T-cell (primary cell): ENCODE measurements around the gene TMED9. TPM values are rescaled to one million over a fixed set of nuclear protein-coding genes. Genes with fewer than 3 reads are reported as not detected.
A peak's percentile ranks its signal among the peaks of the same experiment; 100 is the strongest.

Source experiments
- ATAC-seq, 4 experiments: fragments of 200-7000 bp in 3 of 4; fragments of 150-1000 bp in 1 of 4; cut with Tn5 transposase; replicated peaks in 1 of 4; 1 replicate in 3 of 4; 2 replicates in 1 of 4; pipeline ENCODE4 v1.10.0; 2021; ENCODE audit warnings: moderate library complexity in 3 of 4, mild to moderate bottlenecking in 2 of 4, moderate number of reproducible peaks in 1 of 4
- CTCF ChIA-PET, 2 donors: fragments of 300-600 bp; sonication (Branson Sonifier 250); formaldehyde crosslinking; loops; one replicate each; lab custom pipeline; 2022; ENCODE audit warnings: antibody characterized with exemption in 2 of 2; lab: Charles Lee
- POLR2A ChIA-PET, 2 donors: fragments of 300-600 bp; sonication (Branson Sonifier 250); formaldehyde crosslinking; loops; one replicate each; lab custom pipeline; 2022; ENCODE audit warnings: antibody characterized with exemption in 2 of 2; lab: Charles Lee
- DNase-seq, 35 experiments: peaks; one replicate each; pipeline versions ENCODE4 v3.0.0 to v3.0.0-alpha.2; 2013 to 2023
- H3K27ac ChIP-seq: one replicate; pipeline ENCODE4 v1.5.1; 2013; ENCODE audit warnings: low read length
- H3K27me3 ChIP-seq, 2 experiments: replicated peaks in 1 of 2; 1 replicate in 1 of 2; 2 replicates in 1 of 2; pipeline versions ENCODE4 v1.6.1 to v1.7.0; 2013; ENCODE audit warnings: low read length in 1 of 2, mixed read lengths in 1 of 2; ENCODE audit not compliant: control insufficient read depth in 2 of 2, insufficient read depth in 2 of 2; ENCODE audit errors: extremely low read depth in 1 of 2
- H3K36me3 ChIP-seq, 2 donors: 1 replicate in 1 of 2; 2 replicates in 1 of 2; pipeline versions ENCODE4 v1.6.1 to v1.7.0; 2013; ENCODE audit warnings: low read length in 1 of 2; ENCODE audit not compliant: control insufficient read depth in 2 of 2, insufficient read depth in 1 of 2; ENCODE audit errors: extremely low read depth in 1 of 2
- H3K4me1 ChIP-seq, 2 experiments: 1 replicate in 1 of 2; 2 replicates in 1 of 2; pipeline versions ENCODE4 v1.6.1 to v1.7.0; 2013; ENCODE audit warnings: low read length in 2 of 2, mixed read lengths in 1 of 2; ENCODE audit not compliant: insufficient read depth in 2 of 2, control insufficient read depth in 1 of 2; ENCODE audit errors: extremely low read depth in 1 of 2
- H3K4me3 ChIP-seq, 2 donors: 1 replicate in 1 of 2; 2 replicates in 1 of 2; pipeline versions ENCODE4 v1.5.1 to v1.7.0; 2013; ENCODE audit warnings: mild to moderate bottlenecking in 2 of 2, low read length in 1 of 2, moderate library complexity in 1 of 2; ENCODE audit not compliant: control insufficient read depth in 1 of 2; ENCODE audit errors: extremely low read depth in 1 of 2
- H3K9me3 ChIP-seq: 2 replicates; pipeline ENCODE4 v1.7.0; 2013
- H3K27ac Mint-ChIP-seq, 2 donors: one replicate each; pipeline ENCODE4 v1.8.0; 2020 to 2021; ENCODE audit warnings: mild to moderate bottlenecking in 2 of 2, mixed read lengths in 2 of 2
- H3K27me3 Mint-ChIP-seq, 2 donors: one replicate each; pipeline ENCODE4 v1.8.0; 2021 to 2022; ENCODE audit warnings: mixed read lengths in 2 of 2
- H3K36me3 Mint-ChIP-seq: one replicate; pipeline ENCODE4 v1.8.0; 2021; ENCODE audit warnings: mixed read lengths
- H3K4me1 Mint-ChIP-seq, 3 donors: one replicate each; pipeline ENCODE4 v1.8.0; 2020 to 2022; ENCODE audit warnings: mixed read lengths in 3 of 3, mild to moderate bottlenecking in 1 of 3
- H3K4me3 Mint-ChIP-seq, 3 donors: one replicate each; pipeline ENCODE4 v1.8.0; 2020 to 2022; ENCODE audit warnings: mild to moderate bottlenecking in 3 of 3, mixed read lengths in 3 of 3, moderate library complexity in 3 of 3
- H3K9me3 Mint-ChIP-seq, 3 donors: one replicate each; pipeline ENCODE4 v1.8.0; 2020 to 2022; ENCODE audit warnings: mixed read lengths in 3 of 3
- WGBS: methylation state at CpG from one replicate; pipeline ENCODE4 v1.1.5; 2013; ENCODE audit warnings: missing lambda C conversion rate; ENCODE audit not compliant: insufficient coverage; 5-methylcytosine and 5-hydroxymethylcytosine counted together
- total RNA-seq, 35 experiments: library from RNA in 6 of 35; stranded (reverse) in 6 of 35; fragments of 120-200 nt in 1 of 35; gene quantifications; one replicate each; pipeline versions ENCODE4 v1.2.1 to v1.2.4 and lab custom pipeline; 2013 to 2026

The TMED9 gene
- total RNA-seq, 5 donors from 2014 or later (not counting 1 experiment from before 2014, with no cell fraction given) = 51.2 to 96.1 (median 84.8) TPM

DNA sequence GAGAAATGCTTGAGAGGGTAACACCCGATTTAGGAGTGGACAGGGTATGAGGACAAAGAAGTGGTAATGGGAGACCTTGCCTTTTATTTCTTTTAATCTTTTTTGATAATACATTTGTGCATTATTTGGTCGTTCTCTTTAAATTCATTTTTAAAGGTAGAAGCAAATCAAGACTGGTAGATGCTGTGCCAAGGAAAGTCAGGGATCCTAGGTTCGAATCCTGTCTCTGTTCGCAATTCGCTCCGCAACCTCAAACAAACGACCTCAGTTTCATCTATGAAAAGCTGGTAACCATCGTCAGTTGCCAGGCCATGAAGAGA lies 353 bp upstream of the TMED9 start:
- no peaks in the 10 kb centered on the region for H3K9me3 Mint-ChIP-seq
- peak overlapping the region; percentile 73 to 98 for H3K27ac Mint-ChIP-seq
- Histone ChIP-seq H3K4me3 (peak overlapping the region; percentile 82 to 93), H3K27ac (peak overlapping the region; percentile 46), H3K27me3 (peaks cover 2 to 8% of the 10 kb centered on the region in 2 experiments), H3K9me3 (no peaks in the 10 kb centered on the region), H3K4me1 (peaks cover 0 to 25% of the 10 kb centered on the region in 2 experiments), H3K36me3 (peaks cover 0 to 34% of the 10 kb centered on the region in 2 donors)
- DNase-seq = no peak
- H3K4me1 Mint-ChIP-seq = peaks cover 24 to 28% (median 26%) of the 10 kb centered on the region in 3 donors
- ChIA-PET CTCF (interaction anchor here in 1 of 2 donors (0.7 kb wide), 1 partner anchor 11 kb away, joined by 3 read pairs; no protein-coding TSS in a partner anchor), POLR2A (interaction anchor here in 1 of 2 donors (0.9 kb wide), 1 partner anchor 1045 kb away, joined by 3 read pairs; no protein-coding TSS in a partner anchor)
- WGBS = 28% methylated on average over 5 of the region's 8 CpGs
- no peak for ATAC-seq
- peak overlapping the region; percentile 93 to 99 (median 97) for H3K4me3 Mint-ChIP-seq
- peaks cover 11 to 16% of the 10 kb centered on the region in 2 donors for H3K27me3 Mint-ChIP-seq
- H3K36me3 Mint-ChIP-seq = peaks cover 23% of the 10 kb centered on the region

- ATAC-seq = no peak
- 84% methylated on average over 10 of the region's 13 CpGs for whole genome bisulfite sequencing
- peak overlapping the region; percentile 56 for H3K27ac ChIP-seq
- Mint-ChIP-seq H3K4me3 (peak overlapping the region; percentile 93 to 99 (median 97)), H3K27ac (peak overlapping the region in 1 of 2 donors; percentile 98), H3K4me1 (peaks cover 24 to 28% (median 28%) of the 10 kb centered on the region in 3 donors), H3K27me3 (peaks cover 11 to 16% of the 10 kb centered on the region in 2 donors), H3K9me3 (no peaks in the 10 kb centered on the region), H3K36me3 (peaks cover 23% of the 10 kb centered on the region)
- H3K4me1 ChIP-seq = peaks cover 0 to 25% of the 10 kb centered on the region in 2 experiments
- no peaks in the 10 kb centered on the region for H3K9me3 ChIP-seq
- ChIA-PET POLR2A (interaction anchor here (0.6 to 1.0 kb wide), 3 partner anchors 8 to 289 kb away, joined by 3 to 4 read pairs (median 3); partner anchors contain the start of genes PRELID1 (in 1 of the 2) and RAB24 (in 1 of the 2)), CTCF (interaction anchor here in 1 of 2 donors (0.7 to 0.9 kb wide), 2 partner anchors 17 to 204 kb away, joined by 3 read pairs; no protein-coding TSS in a partner anchor)
- peaks cover 2 to 8% of the 10 kb centered on the region in 2 experiments for H3K27me3 ChIP-seq
- H3K4me3 ChIP-seq = peak overlapping the region; percentile 82 to 93
- peaks cover 0 to 36% of the 10 kb centered on the region in 2 donors for H3K36me3 ChIP-seq
- no peak for DNase-seq
These were observed 902 bp downstream of the TMED9 start for GRCh38 chr5:177592905-177593304.

- H3K4me1 Mint-ChIP-seq = peaks cover 26 to 31% (median 30%) of the 10 kb centered on the region in 3 donors
- Histone ChIP-seq H3K4me3 (no peak overlapping the region), H3K4me1 (peaks cover 0 to 25% of the 10 kb centered on the region in 2 experiments), H3K27ac (no peak overlapping the region), H3K27me3 (peaks cover 0 to 8% of the 10 kb centered on the region in 2 experiments), H3K9me3 (no peaks in the 10 kb centered on the region), H3K36me3 (peaks cover 0 to 36% of the 10 kb centered on the region in 2 donors)
- H3K36me3 Mint-ChIP-seq = peaks cover 23% of the 10 kb centered on the region
- peaks cover 11 to 13% of the 10 kb centered on the region in 2 donors for H3K27me3 Mint-ChIP-seq
- POLR2A ChIA-PET = interaction anchor here in 1 of 2 donors (1.0 kb wide), 1 partner anchor 290 kb away, joined by 4 read pairs; the partner anchor contains the start of genes PRELID1 and RAB24
- no peaks in the 10 kb centered on the region for H3K9me3 Mint-ChIP-seq
- H3K27ac Mint-ChIP-seq = peak overlapping the region in 1 of 2 donors; percentile 45
- no peak for ATAC-seq
- 100% methylated on average over 1 of the region's 3 CpGs for WGBS
- DNase-seq = no peak
- CTCF ChIA-PET = interaction anchor here in 1 of 2 donors (0.7 to 0.9 kb wide), 2 partner anchors 18 to 204 kb away, joined by 3 read pairs; no protein-coding TSS in a partner anchor
- peak overlapping the region; percentile 93 to 99 (median 97) for H3K4me3 Mint-ChIP-seq
These were observed 1.5 kb downstream of the TMED9 start for GRCh38 chr5:177593511-177593910.

DNA sequence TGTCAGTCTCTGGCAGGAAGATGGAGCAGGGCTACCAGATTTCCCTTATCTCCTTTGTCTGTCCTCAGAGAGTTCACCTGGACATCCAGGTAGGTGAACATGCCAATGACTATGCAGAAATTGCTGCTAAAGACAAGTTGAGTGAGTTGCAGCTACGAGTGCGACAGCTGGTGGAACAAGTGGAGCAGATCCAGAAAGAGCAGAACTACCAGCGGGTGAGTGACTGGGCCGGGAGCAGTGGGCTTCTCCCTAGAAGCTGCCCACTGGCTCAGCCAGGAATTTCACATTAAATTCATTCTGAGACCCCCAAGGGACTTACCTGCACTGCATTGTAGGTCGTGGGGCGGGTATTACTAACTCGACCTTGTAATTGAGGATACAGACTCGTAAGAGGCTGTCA lies 2.1 kb downstream of the TMED9 start:
- POLR2A ChIA-PET = no interaction called here
- CTCF ChIA-PET = no interaction called here
- Histone ChIP-seq H3K27me3 (peaks cover 0 to 7% of the 10 kb centered on the region in 2 experiments), H3K27ac (no peak overlapping the region), H3K4me1 (peaks cover 0 to 27% of the 10 kb centered on the region in 2 experiments), H3K36me3 (peaks cover 0 to 36% of the 10 kb centered on the region in 2 donors), H3K4me3 (no peak overlapping the region), H3K9me3 (no peaks in the 10 kb centered on the region)
- Mint-ChIP-seq H3K4me1 (peaks cover 31 to 37% (median 36%) of the 10 kb centered on the region in 3 donors), H3K9me3 (no peaks in the 10 kb centered on the region), H3K27ac (no peak overlapping the region), H3K36me3 (peaks cover 23% of the 10 kb centered on the region), H3K27me3 (peaks cover 11 to 13% of the 10 kb centered on the region in 2 donors), H3K4me3 (peak overlapping the region in 1 of 3 donors; percentile 93)
- DNase-seq (no peak), ATAC-seq (no peak)
- WGBS = 100% methylated on average over 5 of the region's 8 CpGs

GRCh38 chr5:177595026-177595585 lies 3.1 kb downstream of the TMED9 start:
- no peak for DNase-seq
- peaks cover 31 to 39% (median 38%) of the 10 kb centered on the region in 3 donors for H3K4me1 Mint-ChIP-seq

GRCh38 chr5:177595991-177596774 lies 4.2 kb downstream of the TMED9 start:
- Mint-ChIP-seq H3K36me3 (peaks cover 23% of the 10 kb centered on the region), H3K27me3 (peaks cover 0 to 2% of the 10 kb centered on the region in 2 donors), H3K4me1 (peaks cover 40 to 49% (median 48%) of the 10 kb centered on the region in 3 donors), H3K27ac (peak overlapping the region in 1 of 2 donors; percentile 10), H3K9me3 (no peaks in the 10 kb centered on the region), H3K4me3 (no peak overlapping the region)
- no peak overlapping the region for H3K4me3 ChIP-seq
- 100% methylated on average over 2 of the region's 2 CpGs for WGBS
- peaks cover 0 to 36% of the 10 kb centered on the region in 2 donors for H3K36me3 ChIP-seq
- H3K9me3 ChIP-seq = no peaks in the 10 kb centered on the region
- H3K4me1 ChIP-seq = peaks cover 0 to 42% of the 10 kb centered on the region in 2 experiments
- no peaks in the 10 kb centered on the region for H3K27me3 ChIP-seq
- ATAC-seq = no peak
- ChIA-PET POLR2A (no interaction called here), CTCF (no interaction called here)
- no peak overlapping the region for H3K27ac ChIP-seq
- no peak for DNase-seq

More at GRCh38 chr5:177595026-177595585, 3.1 kb downstream of the TMED9 start:
- peaks cover 23% of the 10 kb centered on the region for H3K36me3 Mint-ChIP-seq
- ChIA-PET CTCF (no interaction called here), POLR2A (no interaction called here)
- H3K27ac Mint-ChIP-seq = no peak overlapping the region
- no peak overlapping the region for H3K4me3 Mint-ChIP-seq
- H3K4me1 ChIP-seq = peaks cover 0 to 33% of the 10 kb centered on the region in 2 experiments
- H3K27me3 ChIP-seq = peaks cover 0 to 1% of the 10 kb centered on the region in 2 experiments
- H3K9me3 ChIP-seq = no peaks in the 10 kb centered on the region
- no peak overlapping the region for H3K4me3 ChIP-seq
- H3K36me3 ChIP-seq = peaks cover 0 to 36% of the 10 kb centered on the region in 2 donors
- WGBS = 97% methylated on average over 8 of the region's 8 CpGs
- no peak overlapping the region for H3K27ac ChIP-seq
- no peaks in the 10 kb centered on the region for H3K9me3 Mint-ChIP-seq
- ATAC-seq = no peak
- H3K27me3 Mint-ChIP-seq = peaks cover 6 to 8% of the 10 kb centered on the region in 2 donors
